ENCODE data around the gene CGNL1. TPM values are rescaled to one million over a fixed set of nuclear protein-coding genes. Genes with fewer than 3 reads are reported as not detected.

Gene CGNL1
- total RNA-seq, 1 donor from 2014 or later = 0.11 TPM

- CTCF ChIA-PET = interaction anchor here (1.0 kb wide), 1 partner anchor 10 kb away, joined by 5 read pairs; no protein-coding TSS in a partner anchor
These were observed 22.9 kb upstream of the CGNL1 start for GRCh38 chr15:57353317-57353804.

GRCh38 chr15:57354436-57355123 is 21.7 kb upstream of the CGNL1 start:
- H3K36me3 Mint-ChIP-seq (ENCODE audit: low read depth) = no peaks in the 10 kb centered on the region
- no peaks in the 10 kb centered on the region for H3K4me1 Mint-ChIP-seq
- CTCF ChIA-PET = interaction anchor here (1.6 kb wide), 1 partner anchor 14 kb away, joined by 5 read pairs; no protein-coding TSS in a partner anchor
- no peak for TF ChIP-seq CTCF (IDR thresholded peaks at IDR 0.05)
- ATAC-seq (ENCODE audit: low read depth) (no peak), DNase-seq (no peak)
- no peak overlapping the region for H3K27ac Mint-ChIP-seq
- peaks cover 2% of the 10 kb centered on the region for H3K27me3 Mint-ChIP-seq
- POLR2A ChIA-PET = no interaction called here
- no peaks in the 10 kb centered on the region for H3K9me3 Mint-ChIP-seq
- intact Hi-C loops (cut with micrococcal nuclease) = no loop called here
- no peak overlapping the region for H3K4me3 Mint-ChIP-seq

More at GRCh38 chr15:57353317-57353804, 22.9 kb upstream of the CGNL1 start:
- DNase-seq = no peak
- Mint-ChIP-seq H3K27me3 (peaks cover 2% of the 10 kb centered on the region), H3K4me3 (no peak overlapping the region), H3K9me3 (no peaks in the 10 kb centered on the region), H3K36me3 (ENCODE audit: low read depth) (no peaks in the 10 kb centered on the region), H3K4me1 (no peaks in the 10 kb centered on the region), H3K27ac (no peak overlapping the region)
- intact Hi-C loops (cut with micrococcal nuclease) = no loop called here
- ATAC-seq (ENCODE audit: low read depth) = no peak
- POLR2A ChIA-PET = no interaction called here
- no peak for TF ChIP-seq CTCF (IDR thresholded peaks at IDR 0.05)

GRCh38 chr15:57355259-57355658 is 21.0 kb upstream of the CGNL1 start:
- Mint-ChIP-seq H3K27me3 (peaks cover 2% of the 10 kb centered on the region), H3K27ac (no peak overlapping the region), H3K36me3 (ENCODE audit: low read depth) (no peaks in the 10 kb centered on the region), H3K9me3 (no peaks in the 10 kb centered on the region), H3K4me1 (no peaks in the 10 kb centered on the region), H3K4me3 (no peak overlapping the region)
- DNase-seq (no peak), ATAC-seq (ENCODE audit: low read depth) (no peak)
- POLR2A ChIA-PET = no interaction called here
- CTCF ChIA-PET = interaction anchor here (1.6 kb wide), 1 partner anchor 14 kb away, joined by 5 read pairs; no protein-coding TSS in a partner anchor
- intact Hi-C loops (cut with micrococcal nuclease) = no loop called here
- TF ChIP-seq CTCF (IDR thresholded peaks at IDR 0.05) = no peak

DNA sequence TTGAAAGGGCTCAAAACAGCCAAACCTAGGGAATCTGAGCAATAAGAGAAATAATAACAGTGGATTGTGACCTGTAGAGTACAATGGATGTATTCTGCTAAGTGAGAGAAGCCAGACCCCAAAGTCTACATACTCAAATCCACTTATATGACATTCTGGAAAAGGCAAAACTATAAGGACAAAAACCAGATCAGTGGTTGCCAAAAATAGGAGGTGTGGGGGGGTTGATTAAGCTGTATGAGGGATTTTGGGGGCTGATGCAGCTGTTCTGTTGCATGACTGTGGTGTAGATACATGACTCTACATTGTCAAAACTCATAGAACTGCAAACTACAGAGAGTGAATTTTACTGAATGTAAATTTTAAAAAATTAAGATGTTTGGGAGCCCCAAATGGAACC is 20.1 kb upstream of the CGNL1 start:
- CTCF ChIA-PET = interaction anchor here (0.7 kb wide), 1 partner anchor 15 kb away, joined by 3 read pairs; no protein-coding TSS in a partner anchor
- ATAC-seq (ENCODE audit: low read depth) (no peak), DNase-seq (no peak)
- no peak for TF ChIP-seq CTCF (IDR thresholded peaks at IDR 0.05)
- Mint-ChIP-seq H3K4me1 (no peaks in the 10 kb centered on the region), H3K27me3 (peaks cover 2% of the 10 kb centered on the region), H3K36me3 (ENCODE audit: low read depth) (no peaks in the 10 kb centered on the region), H3K9me3 (no peaks in the 10 kb centered on the region), H3K4me3 (no peak overlapping the region), H3K27ac (no peak overlapping the region)
- POLR2A ChIA-PET = no interaction called here
- intact Hi-C loops (cut with micrococcal nuclease) = no loop called here

- Mint-ChIP-seq H3K4me3 (no peak overlapping the region), H3K9me3 (no peaks in the 10 kb centered on the region), H3K36me3 (ENCODE audit: low read depth) (no peaks in the 10 kb centered on the region), H3K27ac (no peak overlapping the region), H3K27me3 (peaks cover 2% of the 10 kb centered on the region), H3K4me1 (no peaks in the 10 kb centered on the region)
- ATAC-seq (ENCODE audit: low read depth) = no peak
- intact Hi-C loops (cut with micrococcal nuclease) = no loop called here
- ChIA-PET CTCF (no interaction called here), POLR2A (no interaction called here)
- no peak for TF ChIP-seq CTCF (IDR thresholded peaks at IDR 0.05)
- no peak for DNase-seq
These were observed 19.7 kb upstream of the CGNL1 start for GRCh38 chr15:57356636-57357035.

Data from activated B cell treated with CpG ODN at 0.5 μM for 24 hours (primary cell).